Measurements from ENCODE around the gene IL17RE. TPM values are rescaled to one million over a fixed set of nuclear protein-coding genes. Genes with fewer than 3 reads are reported as not detected.

The IL17RE gene
- total and polyA plus RNA-seq, 2 of the 13 experiments (the other 11 are each of a cell fraction or from before 2014, with no cell fraction given) = 14.5 to 24.1 TPM

DNA sequence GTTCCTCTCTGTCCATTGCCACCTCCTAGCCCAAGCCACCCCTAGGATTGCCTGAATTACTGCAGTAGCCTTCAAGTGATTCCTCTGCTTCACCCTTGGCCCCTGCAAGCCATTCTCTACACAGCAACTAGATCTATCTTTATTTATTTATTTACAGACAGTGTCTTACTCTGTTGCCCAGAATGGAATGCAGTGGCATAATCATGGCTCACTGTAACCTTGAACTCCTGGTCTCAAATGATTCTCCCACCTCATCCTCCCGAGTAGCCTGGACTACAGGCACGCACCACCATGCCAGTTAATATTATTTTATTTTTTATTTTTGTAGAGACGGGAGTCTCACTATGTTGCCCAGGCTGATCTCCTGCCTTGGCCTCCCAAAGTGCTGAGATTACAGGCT is 14.1 kb upstream of the IL17RE start (continued):
- TF ChIP-seq PBX2 (CRISPR knock-in tag; IDR thresholded peaks at IDR 0.05) = no peak
- no peak for TF ChIP-seq TEAD2 (CRISPR knock-in tag; IDR thresholded peaks at IDR 0.05)
- no peak for TF ChIP-seq NFKBIZ (CRISPR knock-in tag; IDR thresholded peaks at IDR 0.05)
- no peak for TF ChIP-seq ZSCAN22 (CRISPR knock-in tag; IDR thresholded peaks at IDR 0.05)
- no peak for TF ChIP-seq ZNF431 (CRISPR knock-in tag; IDR thresholded peaks at IDR 0.05; ENCODE audit: borderline replicate concordance, low read depth)
- no peak for TF ChIP-seq DZIP1 (CRISPR knock-in tag; IDR thresholded peaks at IDR 0.05)
- no peak for TF ChIP-seq KDM5B (CRISPR knock-in tag; IDR thresholded peaks at IDR 0.05; ENCODE audit: borderline replicate concordance)
- TF ChIP-seq ZNF773 (CRISPR knock-in tag; IDR thresholded peaks at IDR 0.05; ENCODE audit: borderline replicate concordance) = no peak
- no peak for TF ChIP-seq ZNF761 (CRISPR knock-in tag; conservative IDR thresholded peaks at IDR 0.05)
- no peak for TF ChIP-seq ZNF569 (CRISPR knock-in tag; IDR thresholded peaks at IDR 0.05; ENCODE audit: borderline replicate concordance)
- TF ChIP-seq ZNF580 (CRISPR knock-in tag; IDR thresholded peaks at IDR 0.05; ENCODE audit: borderline replicate concordance, low read depth) = 0 out of 2 replicates have a peak, but pooled peaks have one; percentile 46
- TF ChIP-seq, protein P1, sequence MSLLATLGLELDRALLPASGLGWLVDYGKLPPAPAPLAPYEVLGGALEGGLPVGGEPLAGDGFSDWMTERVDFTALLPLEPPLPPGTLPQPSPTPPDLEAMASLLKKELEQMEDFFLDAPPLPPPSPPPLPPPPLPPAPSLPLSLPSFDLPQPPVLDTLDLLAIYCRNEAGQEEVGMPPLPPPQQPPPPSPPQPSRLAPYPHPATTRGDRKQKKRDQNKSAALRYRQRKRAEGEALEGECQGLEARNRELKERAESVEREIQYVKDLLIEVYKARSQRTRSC (CRISPR knock-in tag; IDR thresholded peaks at IDR 0.05; ENCODE audit: low read depth) = no peak
- TF ChIP-seq FOXA3 (CRISPR knock-in tag; IDR thresholded peaks at IDR 0.05) = 0 out of 2 replicates have a peak, but pooled peaks have one; percentile 34
- no peak for TF ChIP-seq KDM2A (CRISPR knock-in tag; IDR thresholded peaks at IDR 0.05; ENCODE audit: borderline replicate concordance, low read depth)
- TF ChIP-seq ZNF552 (CRISPR knock-in tag; IDR thresholded peaks at IDR 0.05; ENCODE audit: borderline replicate concordance) = no peak
- TF ChIP-seq KMT2A (CRISPR knock-in tag; IDR thresholded peaks at IDR 0.05) = no peak
- no peak for TF ChIP-seq ZKSCAN8 (CRISPR knock-in tag; IDR thresholded peaks at IDR 0.05; ENCODE audit: borderline replicate concordance)
- TF ChIP-seq ZNF160 (CRISPR knock-in tag; IDR thresholded peaks at IDR 0.05) = no peak
- no peak for TF ChIP-seq TMF1 (CRISPR knock-in tag; IDR thresholded peaks at IDR 0.05; ENCODE audit: low read depth)
- TF ChIP-seq ZUFSP (CRISPR knock-in tag; IDR thresholded peaks at IDR 0.05; ENCODE audit: borderline replicate concordance) = no peak
- TF ChIP-seq ZNF879 (CRISPR knock-in tag; IDR thresholded peaks at IDR 0.05) = no peak
- TF ChIP-seq ZNF121 (CRISPR knock-in tag; IDR thresholded peaks at IDR 0.05) = peak; percentile 86

Measured in HepG2 (cell line).